Tibial artery (tissue), 4 donors: ENCODE data around the gene ZFYVE26.

Source experiments
- DNase-seq, 2 donors: peaks; one replicate each; pipeline ENCODE4 v3.0.0-alpha.2; 2019
- H3K27ac ChIP-seq, 2 donors: fragments of 200-600 bp; sonication (generic) in 1 of 2; 1 replicate in 1 of 2; 2 replicates in 1 of 2; pipeline ENCODE4 v1.5.1; 2018 to 2019; ENCODE audit warnings: mild to moderate bottlenecking in 1 of 2
- H3K27me3 ChIP-seq, 2 donors: fragments of 200-600 bp; sonication (generic) in 1 of 2; one replicate each; pipeline versions ENCODE4 v1.5.1 to v1.6.0; 2016 to 2019
- H3K36me3 ChIP-seq, 3 donors: fragments of 200-600 bp; sonication (generic) in 2 of 3; one replicate each; pipeline ENCODE4 v1.5.1; 2016 to 2019; ENCODE audit warnings: mild to moderate bottlenecking in 2 of 3
- H3K4me1 ChIP-seq, 4 donors: fragments of 200-600 bp; sonication (generic) in 2 of 4; 1 replicate in 3 of 4; 2 replicates in 1 of 4; pipeline ENCODE4 v1.5.1; 2016 to 2019
- H3K4me3 ChIP-seq, 2 donors: fragments of 200-600 bp; sonication (generic) in 1 of 2; 1 replicate in 1 of 2; 2 replicates in 1 of 2; pipeline ENCODE4 v1.5.1; 2018 to 2019; ENCODE audit warnings: mild to moderate bottlenecking in 2 of 2
- H3K9me3 ChIP-seq, 3 donors: fragments of 200-600 bp; sonication (generic) in 1 of 3; one replicate each; pipeline ENCODE4 v1.5.1; 2016 to 2019
- intact Hi-C: fragments of 100-400 bp; cut with DNase I; formaldehyde crosslinking; loops from one replicate; pipeline ENCODE4 v1.15.0; 2023; ENCODE audit warnings: low total_unique reads
- TF ChIP-seq, protein P1 (sequence below), 2 experiments: fragments of 200-600 bp in 1 of 2; fragments of 450-650 bp in 1 of 2; IDR thresholded peaks; one replicate each; pipeline ENCODE4 v1.5.1; 2017 to 2019; ENCODE audit warnings: antibody characterized with exemption in 2 of 2, mild to moderate bottlenecking in 1 of 2, moderate library complexity in 1 of 2

ZFYVE26 gene

DNA sequence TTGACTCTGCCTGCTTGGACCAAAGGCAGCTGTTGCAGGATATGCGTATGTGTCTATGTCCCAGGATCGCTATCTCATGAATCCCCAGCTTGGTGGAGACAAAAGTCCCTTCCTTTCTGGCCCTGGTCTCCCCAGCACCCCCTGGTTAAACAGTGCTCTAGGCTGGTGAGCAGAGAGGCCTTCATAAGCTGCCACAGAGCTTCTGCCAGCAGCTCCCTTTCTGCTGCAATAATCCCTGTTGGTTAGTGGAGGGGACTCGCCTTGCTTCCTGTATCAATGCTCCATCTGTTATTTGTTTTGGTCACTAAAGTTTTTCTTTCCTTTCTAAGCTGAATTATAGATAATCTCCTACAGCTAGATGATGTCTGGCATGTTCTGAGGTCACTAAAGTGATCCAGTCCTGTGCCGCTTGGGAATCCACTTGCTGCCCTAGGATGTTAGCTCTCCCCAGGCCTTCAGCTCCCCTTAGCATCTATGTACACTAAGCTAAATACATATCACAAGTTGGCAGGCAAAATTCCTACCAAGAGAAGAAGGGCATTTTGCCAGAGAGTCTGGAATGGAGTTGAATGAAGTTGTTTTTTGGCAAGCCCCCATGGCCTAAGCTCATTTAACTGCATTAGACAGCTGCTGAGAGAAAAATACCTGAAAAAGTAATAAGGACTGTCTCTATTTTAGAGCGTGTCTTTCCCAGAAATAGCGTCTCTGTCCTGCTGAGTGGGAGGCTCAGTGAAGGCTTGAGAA is 66.9 kb downstream of the ZFYVE26 start:
- H3K4me1 ChIP-seq: no peaks in the 10 kb centered on the region
- H3K27ac ChIP-seq: no peak overlapping the region
- TF ChIP-seq, protein P1, sequence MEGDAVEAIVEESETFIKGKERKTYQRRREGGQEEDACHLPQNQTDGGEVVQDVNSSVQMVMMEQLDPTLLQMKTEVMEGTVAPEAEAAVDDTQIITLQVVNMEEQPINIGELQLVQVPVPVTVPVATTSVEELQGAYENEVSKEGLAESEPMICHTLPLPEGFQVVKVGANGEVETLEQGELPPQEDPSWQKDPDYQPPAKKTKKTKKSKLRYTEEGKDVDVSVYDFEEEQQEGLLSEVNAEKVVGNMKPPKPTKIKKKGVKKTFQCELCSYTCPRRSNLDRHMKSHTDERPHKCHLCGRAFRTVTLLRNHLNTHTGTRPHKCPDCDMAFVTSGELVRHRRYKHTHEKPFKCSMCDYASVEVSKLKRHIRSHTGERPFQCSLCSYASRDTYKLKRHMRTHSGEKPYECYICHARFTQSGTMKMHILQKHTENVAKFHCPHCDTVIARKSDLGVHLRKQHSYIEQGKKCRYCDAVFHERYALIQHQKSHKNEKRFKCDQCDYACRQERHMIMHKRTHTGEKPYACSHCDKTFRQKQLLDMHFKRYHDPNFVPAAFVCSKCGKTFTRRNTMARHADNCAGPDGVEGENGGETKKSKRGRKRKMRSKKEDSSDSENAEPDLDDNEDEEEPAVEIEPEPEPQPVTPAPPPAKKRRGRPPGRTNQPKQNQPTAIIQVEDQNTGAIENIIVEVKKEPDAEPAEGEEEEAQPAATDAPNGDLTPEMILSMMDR (IDR thresholded peaks at IDR 0.05): no peak
- DNase-seq: no peak
- H3K36me3 ChIP-seq: peaks cover 57 to 83% (median 67%) of the 10 kb centered on the region in 3 donors
- H3K27me3 ChIP-seq: no peaks in the 10 kb centered on the region
- no peaks in the 10 kb centered on the region for H3K9me3 ChIP-seq
- intact Hi-C loops: no loop called here
- no peak overlapping the region for H3K4me3 ChIP-seq

DNA sequence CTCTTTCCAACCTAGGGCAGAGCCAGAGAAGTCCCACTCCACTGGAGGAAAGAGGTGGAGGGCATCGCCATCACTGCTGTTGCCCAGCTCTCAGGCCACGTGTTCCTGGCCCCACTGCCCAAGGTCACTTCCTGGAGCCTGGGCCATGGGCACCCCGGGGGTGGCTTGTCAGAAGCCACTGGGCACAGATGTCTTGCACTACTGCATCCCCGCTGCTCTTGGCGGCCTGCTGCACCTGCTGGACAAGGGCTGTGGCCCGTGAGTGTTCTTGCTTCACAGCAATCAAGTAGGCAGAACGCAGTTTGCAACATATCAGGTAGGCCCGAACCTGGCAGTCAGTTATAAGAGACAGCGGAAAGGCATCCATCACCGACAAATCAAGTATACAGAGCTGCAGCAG is 68.1 kb downstream of the ZFYVE26 start:
- Histone ChIP-seq H3K4me3 (no peak overlapping the region), H3K9me3 (no peaks in the 10 kb centered on the region), H3K27me3 (no peaks in the 10 kb centered on the region), H3K4me1 (no peaks in the 10 kb centered on the region), H3K27ac (no peak overlapping the region), H3K36me3 (peaks cover 47 to 71% (median 55%) of the 10 kb centered on the region in 3 donors)
- no peak for DNase-seq
- intact Hi-C loops: no loop called here
- TF ChIP-seq, protein P1 (IDR thresholded peaks at IDR 0.05): no peak

DNA sequence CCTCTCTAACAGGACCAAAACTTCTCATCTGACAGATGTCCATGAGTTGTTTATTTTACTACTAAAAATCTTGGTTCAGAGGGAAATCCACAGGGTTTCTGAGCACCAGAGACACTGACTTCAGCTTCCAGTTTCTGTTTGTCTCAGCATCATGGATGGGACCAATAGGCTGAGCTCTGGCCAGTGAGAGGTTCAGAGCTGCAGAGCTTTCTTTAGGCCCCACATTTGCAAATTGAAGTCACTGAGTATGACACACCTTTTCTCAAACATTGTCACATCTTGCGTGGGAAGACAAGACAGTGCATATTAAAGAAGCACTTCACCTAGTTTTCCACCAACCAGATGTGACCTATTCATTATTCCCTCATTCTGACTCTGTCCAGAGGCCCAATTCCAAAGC is 69.5 kb downstream of the ZFYVE26 start:
- H3K4me1 ChIP-seq: no peaks in the 10 kb centered on the region
- H3K27ac ChIP-seq: no peak overlapping the region
- no peaks in the 10 kb centered on the region for H3K27me3 ChIP-seq
- no peak for DNase-seq
- TF ChIP-seq, protein P1 (IDR thresholded peaks at IDR 0.05): no peak
- intact Hi-C loops: no loop called here
- H3K36me3 ChIP-seq: peaks cover 33 to 57% (median 41%) of the 10 kb centered on the region in 3 donors
- no peak overlapping the region for H3K4me3 ChIP-seq
- no peaks in the 10 kb centered on the region for H3K9me3 ChIP-seq

DNA sequence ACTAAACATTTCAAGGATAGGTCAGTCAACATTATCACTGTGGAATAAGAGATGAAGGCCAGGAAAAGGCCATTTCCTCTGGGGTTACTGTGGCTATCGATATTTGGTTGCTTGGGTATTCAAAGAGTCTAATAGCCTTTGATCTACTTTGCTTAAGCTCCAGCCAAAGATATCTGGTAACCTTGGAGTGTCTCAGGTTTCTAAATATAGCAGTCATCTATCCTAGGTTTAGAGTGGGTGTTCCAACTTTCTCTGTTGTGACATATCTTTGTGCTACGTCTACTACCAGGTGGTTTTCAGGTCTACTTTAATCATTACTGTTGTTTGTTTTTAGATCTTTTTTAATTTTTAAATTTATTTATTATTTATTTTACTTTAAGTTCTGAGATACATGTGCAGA is 72.3 kb downstream of the ZFYVE26 start:
- no peaks in the 10 kb centered on the region for H3K9me3 ChIP-seq
- intact Hi-C loops: no loop called here
- no peak overlapping the region for H3K27ac ChIP-seq
- H3K4me3 ChIP-seq: no peak overlapping the region
- H3K4me1 ChIP-seq: peaks cover 0 to 7% (median 0%) of the 10 kb centered on the region in 4 donors
- peaks cover 8 to 28% (median 12%) of the 10 kb centered on the region in 3 donors for H3K36me3 ChIP-seq
- TF ChIP-seq, protein P1 (IDR thresholded peaks at IDR 0.05): no peak
- no peaks in the 10 kb centered on the region for H3K27me3 ChIP-seq
- DNase-seq: no peak

DNA sequence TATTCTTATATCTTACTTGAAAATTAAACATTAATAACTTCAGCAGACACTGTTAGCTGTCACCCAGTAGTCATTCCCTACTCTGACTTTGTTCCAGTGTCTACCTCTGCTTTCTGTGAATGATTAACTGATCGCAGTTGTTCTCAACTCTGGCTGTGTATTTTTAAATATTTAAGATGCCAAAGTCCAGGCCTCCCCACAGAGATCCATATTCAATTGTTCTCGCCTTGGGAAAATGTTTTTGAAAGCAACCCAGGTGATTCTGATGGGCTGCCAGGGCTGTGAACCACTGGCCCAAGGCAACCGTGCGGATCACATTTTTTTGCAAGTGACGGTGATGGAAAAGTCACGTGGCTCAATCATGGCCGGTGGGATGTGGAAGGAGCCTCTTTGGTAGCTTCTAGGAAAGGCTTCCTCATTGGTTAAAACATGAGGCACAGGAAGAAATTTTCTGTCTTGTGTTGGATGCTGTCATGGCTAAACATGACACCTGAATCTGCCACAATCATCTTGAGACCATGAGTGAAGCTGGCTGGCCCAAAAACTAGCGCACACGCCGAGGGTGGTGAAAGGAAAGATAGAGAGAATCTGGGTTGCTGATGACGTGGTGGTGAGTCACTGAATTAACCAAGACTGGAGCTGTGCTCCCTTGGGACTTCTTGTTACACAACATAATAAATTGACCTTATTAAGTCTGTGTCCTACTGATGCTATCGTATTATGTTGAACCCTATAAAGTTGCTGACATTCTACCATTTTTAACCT is 77.5 kb downstream of the ZFYVE26 start:
- intact Hi-C loops: no loop called here
- H3K27ac ChIP-seq: peak overlapping the region in 1 of 2 donors; percentile 36
- TF ChIP-seq, protein P1 (IDR thresholded peaks at IDR 0.05): no peak
- H3K9me3 ChIP-seq: no peaks in the 10 kb centered on the region
- no peaks in the 10 kb centered on the region for H3K36me3 ChIP-seq
- peak; percentile 89 for DNase-seq
- no peak overlapping the region for H3K4me3 ChIP-seq
- H3K27me3 ChIP-seq: no peaks in the 10 kb centered on the region
- H3K4me1 ChIP-seq: peaks cover 0 to 11% (median 0%) of the 10 kb centered on the region in 4 donors
